Activated T-cell treated with anti-CD3 and anti-CD28 coated beads for 24 hours (primary cell): Measurements from ENCODE around the gene ZNF398.

Source experiments
- DNase-seq: peaks from one replicate; pipeline ENCODE4 v3.0.0-alpha.2; 2020; ENCODE audit warnings: low read depth

Gene ZNF398

DNA sequence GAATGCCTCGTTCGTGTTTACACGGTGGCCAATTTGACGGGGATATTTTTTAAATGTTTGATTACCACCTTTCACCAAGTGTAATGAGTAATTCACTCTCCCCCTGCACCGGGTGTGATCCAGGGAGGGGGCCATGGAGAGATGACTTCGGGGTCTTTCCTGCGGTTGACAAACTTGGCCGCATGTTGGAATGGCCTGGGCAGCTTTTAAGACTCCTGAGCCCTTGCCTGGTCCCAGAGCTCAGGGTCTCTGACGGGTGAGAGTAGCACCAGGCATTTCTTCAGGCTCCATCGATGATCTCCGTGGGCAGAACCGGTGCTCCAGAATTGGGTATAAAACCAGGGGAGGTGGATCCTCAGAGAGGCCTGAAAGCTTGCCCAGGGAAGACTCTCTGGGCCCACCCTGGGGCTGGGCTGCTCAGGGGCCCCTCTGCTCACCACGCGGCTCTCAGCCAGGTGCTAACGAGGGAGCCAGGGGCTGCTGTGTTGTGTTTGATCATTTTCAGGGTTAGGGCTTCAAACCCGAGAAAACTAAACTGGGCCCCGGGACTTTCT lies 49.0 kb downstream of the ZNF398 start:
- DNase-seq, result peak; percentile 4

DNA sequence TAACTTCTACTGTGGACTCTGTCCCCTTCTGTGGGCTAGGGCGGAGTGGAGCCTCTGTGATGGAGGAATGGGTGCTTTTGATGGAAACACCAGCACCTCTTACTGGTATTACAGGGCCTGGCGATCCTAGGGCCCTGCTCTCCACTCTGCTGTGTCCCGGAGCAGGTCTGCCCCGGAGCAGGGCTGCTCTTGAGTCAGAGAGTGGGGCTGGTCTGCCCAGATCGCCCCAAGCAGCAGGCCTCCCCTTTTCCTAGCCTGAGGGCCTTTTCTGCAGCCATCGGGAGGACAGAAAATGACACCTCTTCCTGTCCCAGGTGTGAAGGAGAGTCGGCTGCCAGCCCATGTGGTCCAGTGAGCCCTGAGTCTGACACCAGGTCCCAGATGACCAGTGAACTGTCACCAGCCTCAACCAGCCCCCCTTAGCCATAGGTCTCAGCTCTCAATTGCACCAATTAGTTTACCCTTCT lies 49.5 kb downstream of the ZNF398 start:
- DNase-seq, result peak; percentile 10

- DNase-seq, result no peak
Observed at GRCh38 chr7:149197675-149198074, 50.4 kb downstream of the ZNF398 start.

DNA sequence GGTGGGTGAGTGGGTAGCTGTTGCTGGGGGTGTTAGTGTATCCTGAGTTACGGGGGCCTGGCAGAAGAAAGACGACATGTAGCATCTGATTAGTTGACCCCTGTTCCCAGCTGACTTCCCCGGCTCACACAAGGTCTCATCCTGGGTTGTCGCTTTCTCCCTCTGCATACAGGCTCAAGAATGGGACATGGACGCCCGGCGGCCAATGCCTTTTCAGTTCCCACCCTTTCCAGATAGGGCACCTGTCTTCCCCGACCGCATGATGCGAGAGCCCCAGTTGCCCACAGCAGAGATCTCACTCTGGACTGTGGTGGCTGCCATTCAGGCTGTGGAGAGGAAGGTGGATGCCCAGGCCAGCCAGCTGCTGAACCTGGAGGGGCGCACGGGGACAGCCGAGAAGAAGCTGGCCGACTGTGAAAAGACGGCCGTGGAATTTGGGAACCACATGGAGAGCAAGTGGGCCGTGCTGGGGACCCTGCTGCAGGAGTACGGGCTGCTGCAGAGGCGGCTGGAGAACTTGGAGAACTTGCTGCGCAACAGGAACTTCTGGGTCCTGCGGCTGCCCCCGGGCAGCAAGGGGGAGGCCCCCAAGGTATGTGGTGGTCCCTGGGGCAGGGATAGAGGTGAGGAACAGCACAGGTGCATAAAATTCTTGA lies 51.0 kb downstream of the ZNF398 start:
- DNase-seq, result no peak

GRCh38 chr7:149199234-149199995 lies 52.2 kb downstream of the ZNF398 start:
- no peak for DNase-seq

- no peak for DNase-seq
Observed at GRCh38 chr7:149202831-149203231, 55.6 kb downstream of the ZNF398 start.

GRCh38 chr7:149205690-149206381 lies 58.6 kb downstream of the ZNF398 start:
- DNase-seq, result no peak

DNA sequence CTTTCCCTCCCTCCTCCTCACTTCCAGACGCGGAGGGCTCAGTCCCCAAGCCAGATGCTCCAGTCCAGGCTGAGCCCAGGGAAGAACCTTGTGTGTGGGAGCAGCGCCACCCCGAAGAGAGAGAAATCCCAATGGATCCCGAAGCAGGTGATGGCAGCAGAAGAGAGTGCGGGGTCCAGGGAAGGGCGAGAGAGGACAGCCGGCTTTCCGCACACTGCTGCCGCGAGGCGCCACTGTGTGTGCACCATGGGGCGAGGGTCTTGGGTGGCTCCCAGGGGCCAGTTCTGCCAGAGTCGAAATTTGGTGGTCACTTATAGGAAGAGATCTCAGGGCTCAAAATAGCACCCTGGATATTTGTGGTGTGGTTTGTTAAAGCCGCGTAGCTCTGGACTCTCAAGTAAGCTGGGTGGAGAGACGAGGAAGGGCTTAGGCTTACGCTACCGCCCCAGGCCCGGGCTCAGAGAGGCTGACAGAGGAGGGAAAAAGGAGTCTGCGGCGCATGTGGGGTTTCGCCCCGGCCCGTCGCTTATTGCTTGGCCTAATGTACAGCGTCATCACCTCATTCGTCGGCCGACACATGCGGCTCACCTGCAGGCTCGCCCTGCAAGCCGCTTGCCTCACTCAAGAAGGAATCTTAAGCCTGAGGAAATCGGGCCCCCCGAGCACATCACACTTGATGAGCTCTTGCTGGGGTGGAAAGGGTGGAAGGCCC lies 60.2 kb downstream of the ZNF398 start:
- DNase-seq, result no peak

GRCh38 chr7:149209518-149210269 lies 62.4 kb downstream of the ZNF398 start:
- DNase-seq, result peak; percentile 79

GRCh38 chr7:149210551-149210950 lies 63.3 kb downstream of the ZNF398 start:
- DNase-seq, result no peak

DNA sequence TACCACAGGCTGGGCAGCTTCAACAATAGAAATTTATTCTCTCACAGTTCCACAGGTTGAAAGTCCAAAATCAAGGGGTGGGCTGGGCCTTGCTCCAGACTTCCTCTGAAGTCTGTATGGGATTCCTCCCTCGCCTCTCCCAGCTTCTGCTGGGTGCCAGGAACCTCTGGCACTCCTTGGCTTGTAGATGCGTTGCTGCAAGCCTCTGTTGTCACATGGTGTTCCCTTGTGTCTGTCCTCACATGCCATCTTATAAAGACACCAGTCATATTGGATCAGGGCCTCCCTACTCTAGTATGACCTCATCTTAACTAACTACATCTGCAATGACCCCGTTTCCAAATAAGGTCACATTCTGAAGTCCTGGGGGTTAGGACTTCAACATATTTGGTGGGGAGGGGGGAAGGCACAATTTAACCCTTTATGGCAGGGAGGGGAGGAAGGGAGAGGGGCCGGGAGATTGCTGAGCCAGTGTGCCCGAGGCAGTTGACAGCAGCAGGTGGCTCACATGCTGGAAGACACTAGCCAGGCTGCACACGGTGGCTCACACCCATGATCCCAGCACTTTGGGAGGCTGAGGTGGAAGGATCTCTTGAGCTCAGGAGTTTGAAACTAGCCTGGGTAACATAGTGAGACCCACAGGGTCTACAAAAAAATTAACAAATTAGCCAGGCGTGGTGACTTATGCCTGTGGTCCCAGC lies 66.9 kb downstream of the ZNF398 start:
- no peak for DNase-seq

- DNase-seq, result no peak
Observed at GRCh38 chr7:149216402-149216801, 69.1 kb downstream of the ZNF398 start.

DNA sequence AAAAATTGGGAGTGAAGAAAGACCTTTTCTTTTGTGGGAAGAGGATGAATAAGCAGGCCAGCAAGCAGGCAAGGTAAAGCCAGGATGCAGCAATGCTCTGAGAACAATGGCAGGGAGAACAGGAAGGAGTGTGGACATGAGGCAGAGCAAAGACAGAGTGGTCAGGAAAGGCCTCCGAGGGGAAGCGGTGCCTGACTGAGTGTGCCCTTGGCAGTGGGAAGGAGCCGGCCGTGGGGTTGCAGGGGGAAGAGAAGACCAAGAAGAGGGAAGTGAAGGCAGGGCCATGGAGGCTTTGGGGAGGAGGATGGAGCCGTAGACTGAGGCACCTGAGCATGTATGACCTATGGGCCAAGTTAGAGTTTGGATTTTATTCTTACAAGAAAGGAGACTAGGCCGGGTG lies 70.3 kb downstream of the ZNF398 start:
- no peak for DNase-seq

GRCh38 chr7:149218469-149219420 lies 71.5 kb downstream of the ZNF398 start:
- no peak for DNase-seq

GRCh38 chr7:149220534-149220933 lies 73.3 kb downstream of the ZNF398 start:
- no peak for DNase-seq

DNA sequence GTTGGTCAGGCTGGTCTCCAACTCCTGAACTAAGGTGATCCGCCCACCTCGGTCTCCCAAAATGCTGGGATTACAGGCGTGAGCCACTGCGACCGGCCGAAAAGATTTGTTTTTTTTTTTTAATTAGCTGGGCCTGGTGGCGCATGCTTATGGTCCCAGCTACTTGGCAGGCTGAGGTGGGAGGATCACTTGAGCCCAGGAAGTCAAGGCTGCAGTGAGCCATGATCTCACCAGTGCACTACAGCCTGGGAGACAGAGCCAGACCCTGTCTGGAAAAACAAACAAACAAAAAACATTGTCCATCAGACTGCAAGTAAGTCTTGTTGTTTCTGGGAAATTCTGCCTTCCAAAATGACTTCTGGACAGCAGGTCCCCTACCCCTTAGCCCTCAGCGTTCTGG lies 75.9 kb downstream of the ZNF398 start:
- DNase-seq, result no peak

DNA sequence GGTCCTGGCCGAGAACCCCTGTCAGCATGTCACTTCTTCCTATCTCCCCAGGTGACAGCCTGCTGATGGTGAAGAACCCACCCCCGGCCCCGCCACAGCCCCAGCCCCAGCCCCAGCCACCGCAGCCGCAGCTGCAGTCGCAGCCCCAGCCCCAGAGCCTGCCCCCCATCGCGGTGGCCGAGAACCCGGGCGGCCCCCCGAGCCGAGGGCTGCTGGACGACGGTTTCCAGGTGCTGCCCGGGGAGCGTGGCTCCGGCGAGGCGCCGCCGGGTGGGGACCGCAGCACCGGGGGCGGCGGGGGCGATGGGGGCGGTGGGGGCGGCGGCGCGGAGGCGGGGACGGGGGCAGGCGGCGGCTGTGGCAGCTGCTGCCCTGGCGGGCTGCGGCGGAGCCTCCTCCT lies 76.5 kb downstream of the ZNF398 start:
- no peak for DNase-seq

DNA sequence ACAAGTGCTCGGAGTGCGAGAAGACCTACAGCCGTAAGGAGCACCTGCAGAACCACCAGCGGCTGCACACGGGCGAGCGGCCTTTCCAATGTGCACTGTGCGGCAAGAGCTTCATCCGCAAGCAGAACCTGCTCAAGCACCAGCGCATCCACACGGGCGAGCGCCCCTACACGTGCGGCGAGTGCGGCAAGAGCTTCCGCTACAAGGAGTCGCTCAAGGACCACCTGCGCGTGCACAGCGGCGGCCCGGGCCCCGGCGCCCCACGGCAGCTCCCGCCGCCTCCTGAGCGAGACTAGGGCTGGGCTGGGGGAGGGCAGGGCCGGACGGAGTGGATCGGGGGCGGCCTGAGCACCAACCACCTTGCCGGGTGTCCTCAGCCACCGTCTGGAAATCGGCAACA lies 77.1 kb downstream of the ZNF398 start:
- DNase-seq, result no peak

GRCh38 chr7:149225106-149225505 lies 77.9 kb downstream of the ZNF398 start:
- DNase-seq, result no peak

DNA sequence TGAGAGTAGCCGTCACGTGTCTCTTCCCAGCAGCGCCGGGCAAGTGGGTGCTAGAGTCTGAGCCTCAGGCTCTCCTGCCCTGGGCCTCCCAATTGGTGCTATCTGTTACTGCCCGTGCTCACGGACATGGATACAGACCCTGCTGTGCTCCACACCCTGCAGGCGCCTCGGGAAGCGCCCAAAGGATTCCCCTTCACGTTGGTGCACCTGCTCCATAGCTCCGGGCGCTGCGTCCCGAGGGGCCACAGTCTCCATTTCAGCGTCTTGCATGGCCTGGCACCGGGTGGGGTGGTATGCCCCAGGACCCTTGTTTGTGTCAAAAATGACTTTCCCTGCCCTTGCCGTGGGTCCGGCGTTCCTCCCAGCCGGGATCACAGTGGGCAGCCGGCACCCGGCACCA lies 78.4 kb downstream of the ZNF398 start:
- no peak for DNase-seq
